Activated CD4-positive, CD25-positive, alpha-beta regulatory T cell treated with anti-CD3 and anti-CD28 coated beads, Interleukin-2, amount 50 U/mL, for 16 hours (primary cell): ENCODE results near the gene ADISSP.
A peak's percentile ranks its signal among the peaks of the same experiment; 100 is the strongest.

Source experiments
- DNase-seq: peaks from one replicate; pipeline ENCODE4 v3.0.0-alpha.2; 2020; ENCODE audit warnings: low read depth, low spot score

ADISSP gene

DNA sequence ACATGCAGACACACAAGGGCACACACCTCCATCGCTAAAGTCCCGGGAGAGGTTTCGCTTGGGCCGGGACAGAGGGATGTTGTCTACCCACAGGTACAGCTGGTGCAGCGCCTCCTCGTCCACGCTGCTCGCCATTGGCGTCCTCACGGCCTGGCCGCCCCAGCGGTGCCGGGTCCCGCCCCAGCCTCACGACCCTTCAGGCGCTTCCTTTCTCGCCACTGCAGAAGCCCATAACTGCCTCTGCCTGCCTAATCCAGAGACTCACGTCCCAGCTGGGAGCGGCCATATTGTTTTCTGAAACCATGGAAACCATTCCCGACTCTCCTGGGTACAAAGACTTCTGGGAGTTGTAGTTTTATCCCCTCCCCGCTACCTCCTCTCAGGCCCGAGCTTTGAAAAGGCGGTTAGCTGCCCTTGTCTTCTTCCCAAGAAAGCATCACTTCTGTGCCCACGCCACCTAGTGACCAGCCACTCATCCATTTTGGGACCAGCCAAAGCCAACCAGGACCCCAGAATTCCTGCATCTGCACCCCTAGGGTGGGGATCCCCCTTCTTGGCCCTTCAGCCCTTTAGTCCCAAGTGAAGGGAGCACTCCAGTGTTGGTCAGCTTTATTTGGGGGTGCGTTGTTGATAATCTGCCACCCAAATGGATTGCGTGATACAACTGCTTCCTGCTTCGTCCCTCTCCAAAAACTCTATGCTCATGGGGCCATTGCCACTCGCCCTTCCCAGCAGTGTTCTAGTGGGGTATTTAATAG lies 13.8 kb upstream of the ADISSP start, which contains the start of gene SPEF1:
Gene SPEF1 (minus strand): TSS at position 296 of the 758 bp plus-strand sequence. CDS start 161 bp downstream, at position 135.
- DNase-seq: no peak

DNA sequence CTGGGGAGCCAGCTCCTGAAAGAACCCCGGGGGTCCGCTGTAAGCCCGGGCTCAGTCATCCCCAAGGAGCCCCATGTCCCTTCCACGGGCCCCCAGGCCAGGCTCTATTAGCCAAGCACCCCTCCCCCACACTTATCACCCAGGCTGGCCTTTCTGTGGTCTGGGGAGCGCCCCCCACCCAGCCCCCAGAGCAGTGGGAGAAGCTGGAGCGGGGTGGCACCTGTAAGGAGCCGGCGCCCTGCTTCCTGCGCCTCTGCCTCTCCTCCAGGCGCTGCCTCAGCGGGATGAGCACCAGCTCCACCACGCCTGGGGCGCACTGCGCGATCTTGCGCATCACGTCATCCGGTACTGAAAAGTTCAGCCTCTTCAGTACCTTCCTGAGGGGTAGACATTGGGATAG lies 11.4 kb upstream of the ADISSP start:
- DNase-seq: no peak

DNA sequence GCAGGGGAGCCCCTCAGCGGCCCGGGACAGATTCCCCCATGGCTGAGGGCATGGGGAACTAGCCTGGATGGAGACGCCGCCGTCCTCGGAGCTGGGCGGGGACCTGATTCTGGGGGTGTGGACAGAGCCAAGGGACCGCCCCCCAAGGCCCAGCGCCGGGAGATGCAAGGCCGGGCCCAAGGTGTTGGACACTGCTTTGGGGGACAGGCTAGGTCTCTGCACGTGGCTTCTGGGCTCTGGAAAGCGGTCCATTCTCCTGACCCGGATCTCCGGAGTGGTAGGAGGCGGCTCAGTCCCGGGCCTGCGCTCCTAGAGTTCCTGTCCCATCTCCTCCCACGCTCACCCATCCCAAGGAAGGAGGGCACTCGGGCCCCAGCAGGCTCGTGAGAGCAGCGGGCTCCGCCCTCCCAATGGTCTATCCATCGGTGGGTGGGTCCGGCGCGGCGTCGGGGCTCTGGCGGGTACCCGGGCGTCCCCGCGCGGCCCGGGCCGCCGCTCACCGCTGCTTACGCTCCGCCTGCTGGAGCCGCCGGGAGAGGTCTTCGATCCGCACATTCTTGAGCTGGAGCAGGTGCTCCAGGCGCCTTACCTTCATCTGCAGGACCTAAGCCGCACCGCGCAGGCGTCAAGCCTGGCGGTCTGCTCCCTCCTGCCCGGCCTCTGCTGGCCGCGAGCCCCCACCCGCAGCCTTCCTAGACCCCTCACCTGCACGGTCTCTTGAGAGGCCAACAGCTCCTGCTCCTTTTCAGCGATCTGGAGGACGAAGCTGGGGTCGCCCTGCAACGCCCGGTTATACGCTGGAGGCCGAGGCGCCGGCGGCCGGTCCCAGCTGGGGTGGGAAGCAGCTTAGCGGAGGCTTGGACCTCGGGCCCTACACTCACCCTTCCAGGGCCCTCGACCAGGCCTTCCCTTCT lies 10.4 kb upstream of the ADISSP start:
- no peak for DNase-seq

- no peak for DNase-seq
Observed at GRCh38 chr20:3777381-3777715, 9.8 kb upstream of the ADISSP start.

- DNase-seq: no peak
Observed at GRCh38 chr20:3775457-3776108, 8.0 kb upstream of the ADISSP start.

GRCh38 chr20:3771552-3772058 lies 4.1 kb upstream of the ADISSP start:
- DNase-seq: no peak

DNA sequence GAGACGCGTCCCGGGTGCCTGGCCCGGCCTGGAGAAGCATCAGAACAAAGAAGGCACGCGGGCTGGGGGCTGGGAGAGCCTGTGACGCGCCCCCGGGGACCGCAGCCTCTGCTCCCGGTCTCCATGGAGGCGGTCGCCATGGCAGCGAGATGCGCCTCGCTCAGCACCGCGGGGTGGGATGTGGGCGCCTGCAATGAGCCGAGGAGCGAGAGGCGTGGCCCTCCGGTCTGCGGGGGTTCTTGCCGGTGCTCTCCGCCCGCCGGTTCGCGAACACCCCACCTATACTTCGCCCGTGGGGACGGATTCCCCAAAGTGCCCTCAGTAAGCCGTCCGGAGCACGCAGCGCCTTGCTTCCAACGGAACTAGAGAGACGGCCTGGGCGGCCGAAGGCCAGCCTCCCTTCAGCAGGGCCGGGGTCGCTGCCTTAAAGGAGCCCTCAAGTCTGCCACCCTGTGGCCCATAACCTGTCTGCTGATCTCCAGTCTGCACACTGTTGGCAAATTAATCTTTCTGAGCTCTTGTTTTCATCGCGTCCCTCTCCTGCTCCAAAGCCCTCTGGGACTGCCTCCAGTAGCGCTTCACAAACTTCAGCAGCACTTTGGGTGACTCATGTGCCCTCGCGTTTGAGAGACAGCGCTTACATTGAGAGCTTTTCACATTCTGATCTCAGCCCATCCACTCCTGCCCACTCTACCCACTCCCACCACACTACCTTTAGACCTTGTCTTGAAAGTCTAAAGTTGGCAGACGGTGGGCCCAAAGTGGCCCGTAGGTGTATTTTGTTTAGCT lies 983 bp upstream of the ADISSP start:
- DNase-seq: peak; percentile 66

DNA sequence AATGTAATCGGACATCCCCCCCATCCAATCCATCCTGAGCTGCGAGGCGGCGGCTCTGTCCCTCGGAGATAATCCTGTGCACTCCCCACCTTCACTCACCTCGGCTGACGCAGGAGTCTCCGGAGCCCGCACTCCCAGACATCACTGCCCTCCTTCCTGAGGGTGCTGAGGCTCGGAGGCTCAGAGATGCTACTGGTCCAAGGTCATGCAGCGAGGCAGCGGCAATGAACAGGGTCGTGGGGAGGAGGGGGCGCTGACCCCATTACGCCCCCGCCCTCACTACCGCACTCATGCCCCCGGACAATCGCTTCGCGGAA lies 485 bp downstream of the ADISSP start:
- no peak for DNase-seq

GRCh38 chr20:3766422-3767109 lies 987 bp downstream of the ADISSP start:
- DNase-seq: no peak

GRCh38 chr20:3765171-3765882 lies 2.2 kb downstream of the ADISSP start:
- no peak for DNase-seq

- no peak for DNase-seq
Observed at GRCh38 chr20:3764659-3765058, 2.9 kb downstream of the ADISSP start.

DNA sequence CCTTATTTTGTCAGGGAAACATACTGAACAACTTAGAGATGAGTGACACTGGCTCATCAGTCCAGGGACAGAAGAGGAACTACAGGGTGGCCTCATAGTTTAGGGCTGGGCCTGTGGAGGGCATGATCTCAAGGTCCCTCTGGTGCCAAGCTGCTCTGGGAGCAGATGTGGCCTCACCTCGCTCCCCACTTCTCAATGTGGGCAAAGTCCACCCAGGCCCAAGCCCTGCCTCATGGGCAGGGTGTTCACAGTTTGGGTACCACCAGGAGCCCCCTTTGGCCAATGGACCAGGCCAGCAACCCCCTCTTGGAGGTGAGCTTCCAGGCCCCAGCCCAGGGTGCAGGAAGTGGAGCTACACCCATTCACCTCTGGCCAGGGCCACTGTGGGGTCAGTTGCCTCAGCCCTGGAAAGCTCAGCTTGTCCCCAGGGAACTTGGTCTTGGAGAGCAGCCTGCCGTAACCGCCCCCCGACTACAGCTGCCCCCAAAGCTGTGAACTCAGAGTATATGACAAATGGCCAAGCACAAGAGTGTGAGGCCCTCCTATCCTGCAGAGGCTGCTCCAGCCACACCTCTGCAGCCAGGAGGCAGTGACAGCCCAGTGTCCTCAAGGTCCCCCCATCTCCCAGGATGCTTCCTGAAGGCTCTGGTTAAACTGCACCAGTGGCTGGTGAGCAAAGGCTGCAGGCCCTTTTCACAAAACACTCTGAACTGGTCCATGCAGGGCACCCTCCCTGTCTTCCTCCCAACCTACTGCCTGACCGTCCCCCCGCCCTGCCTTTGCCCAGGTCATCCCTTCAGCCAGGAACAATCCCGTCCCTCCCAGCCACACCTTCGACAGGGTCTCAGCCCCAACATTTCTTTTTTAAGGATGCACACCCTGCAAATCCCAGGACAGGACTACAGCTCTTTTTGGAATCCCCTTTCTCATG lies 3.6 kb downstream of the ADISSP start:
- no peak for DNase-seq

DNA sequence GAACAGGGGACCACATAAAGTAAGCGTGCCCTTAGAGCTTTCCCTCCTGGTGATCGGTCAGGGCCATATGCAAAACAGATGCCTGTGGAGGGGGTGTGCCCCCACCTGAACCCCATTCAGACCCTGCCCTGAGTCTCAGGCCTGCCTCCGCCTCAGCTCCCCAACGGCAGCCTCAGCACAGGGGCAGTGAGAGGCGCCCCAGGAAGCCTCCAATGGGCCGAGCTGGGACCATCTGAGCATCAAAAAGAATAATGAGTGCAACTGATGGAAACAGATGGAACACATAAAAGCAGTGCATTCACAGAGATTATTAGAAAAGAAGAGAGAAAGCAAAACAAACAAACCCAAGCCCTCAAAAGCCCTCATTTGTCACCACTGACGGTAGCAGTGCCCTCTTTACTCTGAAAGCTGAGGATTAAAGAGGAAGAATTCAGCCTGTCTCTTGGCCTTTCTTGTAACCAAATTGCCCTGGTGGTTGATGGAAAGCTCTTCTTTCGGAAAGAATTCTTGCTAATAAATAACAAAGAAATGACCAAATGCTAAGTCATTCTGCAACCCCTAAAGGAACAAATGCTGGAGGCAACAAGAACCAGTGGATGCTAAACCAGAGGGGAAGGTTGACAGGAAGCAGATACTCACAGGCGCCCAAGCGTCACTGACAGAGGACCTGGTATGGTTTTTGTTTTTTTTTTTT lies 6.8 kb downstream of the ADISSP start:
- DNase-seq: no peak

DNA sequence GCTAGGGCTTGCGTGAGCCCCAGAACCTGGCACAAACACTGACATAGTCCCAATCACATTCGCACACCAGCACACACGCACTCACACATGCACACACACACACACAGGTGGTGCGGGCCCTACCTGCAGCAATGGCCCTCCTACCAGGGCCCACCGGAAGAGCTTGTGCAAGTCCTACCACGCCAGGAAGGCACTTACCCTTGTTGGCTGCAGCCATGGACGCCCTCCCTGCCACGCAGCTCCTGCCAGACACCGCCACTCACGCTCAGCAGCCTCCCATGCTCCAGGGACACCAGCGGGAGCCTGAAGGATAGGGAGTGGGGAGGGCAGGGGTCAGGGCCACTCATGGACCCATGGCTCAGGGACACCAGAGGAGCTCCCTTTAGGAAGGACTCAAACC lies 7.7 kb downstream of the ADISSP start:
- no peak for DNase-seq

DNA sequence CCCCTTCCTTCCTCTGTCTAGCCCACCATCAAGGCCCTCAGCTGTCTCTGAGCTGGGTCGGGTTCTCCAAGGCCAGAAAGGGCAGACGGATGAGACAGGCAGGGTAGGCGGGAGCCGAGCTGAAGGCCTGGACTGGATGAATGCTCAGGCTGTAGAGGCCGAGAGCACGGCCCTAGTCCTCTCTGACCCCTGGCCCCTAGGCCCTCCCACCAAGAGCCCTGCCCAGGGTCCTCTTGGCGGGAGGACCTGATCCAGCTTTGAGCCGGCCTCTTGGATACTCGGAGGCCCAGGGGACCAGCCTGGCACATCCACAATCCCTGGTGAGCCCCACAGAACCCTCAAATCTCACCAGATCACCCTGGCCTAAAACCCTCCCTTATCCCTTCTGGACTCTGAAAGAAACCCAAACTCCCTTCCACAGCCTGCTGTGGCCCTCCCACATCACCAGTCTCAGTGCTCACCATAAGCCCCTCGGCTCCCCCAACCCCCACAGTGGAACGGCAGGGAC lies 8.2 kb downstream of the ADISSP start:
- no peak for DNase-seq

DNA sequence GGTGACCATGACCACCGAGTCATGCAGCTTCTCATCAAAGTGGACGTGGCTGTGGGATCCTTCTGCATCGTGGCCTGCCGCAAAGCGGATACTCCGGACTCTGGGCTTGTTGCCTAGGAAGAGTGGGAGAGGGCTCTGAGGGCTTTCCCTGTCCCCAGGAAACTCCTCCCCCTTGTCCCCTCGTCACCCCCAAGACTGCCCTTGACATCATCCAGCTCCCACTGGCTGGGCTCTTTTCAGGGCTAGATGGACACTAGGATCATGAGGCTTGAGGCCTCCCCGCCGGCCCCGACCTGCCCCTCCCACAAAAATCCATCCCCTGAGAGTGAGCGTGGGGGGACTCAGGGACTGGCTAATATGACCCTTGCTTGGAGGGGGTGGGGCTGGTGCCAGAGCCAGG lies 9.0 kb downstream of the ADISSP start:
- no peak for DNase-seq

- DNase-seq: no peak
Observed at GRCh38 chr20:3757268-3757667, 10.3 kb downstream of the ADISSP start.

DNA sequence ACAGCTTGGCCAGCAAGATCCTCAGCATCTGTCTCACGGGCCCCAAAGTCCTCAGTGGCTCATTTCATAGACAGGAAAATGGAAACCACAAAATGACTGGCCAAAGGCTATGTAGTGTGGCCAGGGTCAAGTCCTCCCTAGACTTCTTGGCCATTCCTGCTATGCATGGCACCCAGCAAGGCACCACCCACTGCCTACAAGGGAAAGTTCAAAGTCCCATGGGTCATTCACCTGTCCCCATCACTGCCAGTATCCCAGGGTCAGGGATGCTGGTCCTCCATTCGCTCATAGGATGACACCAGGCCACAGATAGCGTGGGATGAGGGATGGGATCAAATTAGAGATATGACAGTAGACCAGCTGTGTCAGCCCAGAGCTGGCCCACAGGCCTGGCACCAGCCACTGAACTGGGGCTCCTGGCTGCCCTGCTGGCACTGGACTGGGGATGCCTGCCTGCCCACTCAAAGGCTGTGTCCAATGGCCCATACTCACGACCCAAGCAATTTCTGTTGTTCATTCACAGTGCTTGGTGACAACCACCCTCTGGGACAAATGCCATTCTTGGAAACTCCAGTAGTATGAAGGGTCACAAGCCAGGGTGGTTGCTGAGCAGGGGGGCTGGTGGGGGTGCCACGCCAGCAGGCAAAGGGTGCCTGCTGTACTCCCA lies 11.6 kb downstream of the ADISSP start:
- DNase-seq: no peak
